ENCODE results near the gene SLC15A1.
"Not testable (repeated sequence)": the region's sequence is repeated elsewhere in the genome, so short reads cannot be mapped to it uniquely, and the experiment has no call there.

SLC15A1 gene

GRCh38 chr13:98775386-98775785 lies 22.9 kb upstream of the SLC15A1 start:
- Mint-ChIP-seq H3K36me3 (no peaks in the 10 kb centered on the region), H3K27me3 (peaks cover 8% of the 10 kb centered on the region), H3K27ac (no peak overlapping the region), H3K4me3 (no peak overlapping the region), H3K9me3 (peaks cover 13% of the 10 kb centered on the region), H3K4me1 (no peaks in the 10 kb centered on the region)
- CTCF ChIA-PET, result no interaction called here
- DNase-seq, result no peak

GRCh38 chr13:98774776-98775175 lies 22.3 kb upstream of the SLC15A1 start:
- Mint-ChIP-seq H3K4me3 (no peak overlapping the region), H3K9me3 (peaks cover 19% of the 10 kb centered on the region), H3K27me3 (peaks cover 10% of the 10 kb centered on the region), H3K4me1 (no peaks in the 10 kb centered on the region), H3K27ac (no peak overlapping the region), H3K36me3 (no peaks in the 10 kb centered on the region)
- DNase-seq, result no peak
- CTCF ChIA-PET, result no interaction called here

- CTCF ChIA-PET, result no interaction called here
- DNase-seq, result no peak
- Mint-ChIP-seq H3K4me3 (no peak overlapping the region), H3K4me1 (no peaks in the 10 kb centered on the region), H3K9me3 (peaks cover 25% of the 10 kb centered on the region), H3K36me3 (no peaks in the 10 kb centered on the region), H3K27ac (no peak overlapping the region), H3K27me3 (peaks cover 10% of the 10 kb centered on the region)
These were observed 21.4 kb upstream of the SLC15A1 start for GRCh38 chr13:98773921-98774320.

- CTCF ChIA-PET, result no interaction called here
- no peak overlapping the region for H3K4me3 Mint-ChIP-seq
- no peaks in the 10 kb centered on the region for H3K36me3 Mint-ChIP-seq
- H3K9me3 Mint-ChIP-seq, result peaks cover 32% of the 10 kb centered on the region
- H3K27ac Mint-ChIP-seq, result no peak overlapping the region
- no peak for DNase-seq
- no peaks in the 10 kb centered on the region for H3K4me1 Mint-ChIP-seq
- H3K27me3 Mint-ChIP-seq, result peaks cover 10% of the 10 kb centered on the region
These were observed 20.5 kb upstream of the SLC15A1 start for GRCh38 chr13:98772794-98773452.

GRCh38 chr13:98771838-98772611 lies 19.6 kb upstream of the SLC15A1 start:
- Mint-ChIP-seq H3K36me3 (no peaks in the 10 kb centered on the region), H3K4me1 (no peaks in the 10 kb centered on the region), H3K27me3 (peaks cover 10% of the 10 kb centered on the region), H3K4me3 (no peak overlapping the region), H3K27ac (no peak overlapping the region), H3K9me3 (peaks cover 33% of the 10 kb centered on the region)
- CTCF ChIA-PET, result no interaction called here
- no peak for DNase-seq

GRCh38 chr13:98769736-98770135 lies 17.3 kb upstream of the SLC15A1 start:
- no peak for DNase-seq
- Mint-ChIP-seq H3K4me3 (no peak overlapping the region), H3K36me3 (no peaks in the 10 kb centered on the region), H3K4me1 (no peaks in the 10 kb centered on the region), H3K27me3 (peaks cover 10% of the 10 kb centered on the region), H3K27ac (no peak overlapping the region), H3K9me3 (peaks cover 33% of the 10 kb centered on the region)
- CTCF ChIA-PET, result no interaction called here

- Mint-ChIP-seq H3K36me3 (no peaks in the 10 kb centered on the region), H3K27ac (no peak overlapping the region), H3K4me1 (no peaks in the 10 kb centered on the region), H3K9me3 (peaks cover 33% of the 10 kb centered on the region), H3K4me3 (no peak overlapping the region), H3K27me3 (peaks cover 10% of the 10 kb centered on the region)
- CTCF ChIA-PET, result interaction anchor here (1.3 kb wide), 1 partner anchor 9 kb away, joined by 3 read pairs; no protein-coding TSS in a partner anchor
- DNase-seq, result no peak
These were observed 16.1 kb upstream of the SLC15A1 start for GRCh38 chr13:98768522-98768921.

GRCh38 chr13:98766697-98767096 lies 14.2 kb upstream of the SLC15A1 start:
- Mint-ChIP-seq H3K4me1 (no peaks in the 10 kb centered on the region), H3K4me3 (no peak overlapping the region), H3K27ac (no peak overlapping the region), H3K36me3 (no peaks in the 10 kb centered on the region), H3K9me3 (peaks cover 32% of the 10 kb centered on the region), H3K27me3 (peaks cover 10% of the 10 kb centered on the region)
- CTCF ChIA-PET, result no interaction called here
- DNase-seq, result no peak

- CTCF ChIA-PET, result no interaction called here
- H3K27me3 Mint-ChIP-seq, result peaks cover 6% of the 10 kb centered on the region
These were observed 13.6 kb upstream of the SLC15A1 start for GRCh38 chr13:98765996-98766519.

GRCh38 chr13:98761986-98762616 lies 9.6 kb upstream of the SLC15A1 start:
- H3K27me3 Mint-ChIP-seq, result peaks cover 11% of the 10 kb centered on the region
- H3K27ac Mint-ChIP-seq, result no peak overlapping the region
- DNase-seq, result no peak
- no peaks in the 10 kb centered on the region for H3K4me1 Mint-ChIP-seq
- peak overlapping the region; percentile 16 for H3K4me3 Mint-ChIP-seq
- H3K36me3 Mint-ChIP-seq, result no peaks in the 10 kb centered on the region
- CTCF ChIA-PET, result no interaction called here
- peaks cover 9% of the 10 kb centered on the region for H3K9me3 Mint-ChIP-seq

More at GRCh38 chr13:98765996-98766519, 13.6 kb upstream of the SLC15A1 start:
- H3K36me3 Mint-ChIP-seq, result no peaks in the 10 kb centered on the region
- H3K4me3 Mint-ChIP-seq, result no peak overlapping the region
- peaks cover 30% of the 10 kb centered on the region for H3K9me3 Mint-ChIP-seq
- no peak overlapping the region for H3K27ac Mint-ChIP-seq
- no peaks in the 10 kb centered on the region for H3K4me1 Mint-ChIP-seq
- no peak for DNase-seq

- CTCF ChIA-PET, result no interaction called here
- Mint-ChIP-seq H3K27me3 (peaks cover 11% of the 10 kb centered on the region), H3K4me1 (no peaks in the 10 kb centered on the region), H3K9me3 (peaks cover 9% of the 10 kb centered on the region), H3K27ac (no peak overlapping the region), H3K36me3 (no peaks in the 10 kb centered on the region), H3K4me3 (peak overlapping the region; percentile 16)
- DNase-seq, result no peak
These were observed 8.9 kb upstream of the SLC15A1 start for GRCh38 chr13:98761126-98761985.

GRCh38 chr13:98755729-98756128 lies 3.3 kb upstream of the SLC15A1 start:
- Mint-ChIP-seq H3K27me3 (peaks cover 61% of the 10 kb centered on the region), H3K9me3 (peaks cover 8% of the 10 kb centered on the region), H3K4me1 (no peaks in the 10 kb centered on the region), H3K27ac (no peak overlapping the region), H3K36me3 (peaks cover 2% of the 10 kb centered on the region), H3K4me3 (no peak overlapping the region)
- CTCF ChIA-PET, result no interaction called here
- no peak for DNase-seq

GRCh38 chr13:98755116-98755515 lies 2.6 kb upstream of the SLC15A1 start:
- Mint-ChIP-seq H3K27ac (no peak overlapping the region), H3K36me3 (peaks cover 2% of the 10 kb centered on the region), H3K4me3 (no peak overlapping the region), H3K9me3 (peaks cover 7% of the 10 kb centered on the region), H3K27me3 (peaks cover 67% of the 10 kb centered on the region), H3K4me1 (no peaks in the 10 kb centered on the region)
- no peak for DNase-seq
- CTCF ChIA-PET, result no interaction called here

- H3K36me3 Mint-ChIP-seq, DNase-seq, H3K9me3 Mint-ChIP-seq, H3K4me3 Mint-ChIP-seq, H3K27ac Mint-ChIP-seq, H3K4me1 Mint-ChIP-seq, CTCF ChIA-PET: not testable (repeated sequence)
- H3K27me3 Mint-ChIP-seq, result peaks cover 70% of the 10 kb centered on the region
These were observed 2.0 kb upstream of the SLC15A1 start for GRCh38 chr13:98754468-98754867.

Measured in activated naive CD4-positive, alpha-beta T cell treated with anti-CD3 and anti-CD28 coated beads, Interleukin-2, amount 10 ng/mL, durations not matched to agents 7 days and 5 days (primary cell).